ENCODE measurements around the gene ZNF681.
"Not testable (repeated sequence)": the region's sequence is repeated elsewhere in the genome, so short reads cannot be mapped to it uniquely, and the experiment has no call there.

ZNF681 gene

DNA sequence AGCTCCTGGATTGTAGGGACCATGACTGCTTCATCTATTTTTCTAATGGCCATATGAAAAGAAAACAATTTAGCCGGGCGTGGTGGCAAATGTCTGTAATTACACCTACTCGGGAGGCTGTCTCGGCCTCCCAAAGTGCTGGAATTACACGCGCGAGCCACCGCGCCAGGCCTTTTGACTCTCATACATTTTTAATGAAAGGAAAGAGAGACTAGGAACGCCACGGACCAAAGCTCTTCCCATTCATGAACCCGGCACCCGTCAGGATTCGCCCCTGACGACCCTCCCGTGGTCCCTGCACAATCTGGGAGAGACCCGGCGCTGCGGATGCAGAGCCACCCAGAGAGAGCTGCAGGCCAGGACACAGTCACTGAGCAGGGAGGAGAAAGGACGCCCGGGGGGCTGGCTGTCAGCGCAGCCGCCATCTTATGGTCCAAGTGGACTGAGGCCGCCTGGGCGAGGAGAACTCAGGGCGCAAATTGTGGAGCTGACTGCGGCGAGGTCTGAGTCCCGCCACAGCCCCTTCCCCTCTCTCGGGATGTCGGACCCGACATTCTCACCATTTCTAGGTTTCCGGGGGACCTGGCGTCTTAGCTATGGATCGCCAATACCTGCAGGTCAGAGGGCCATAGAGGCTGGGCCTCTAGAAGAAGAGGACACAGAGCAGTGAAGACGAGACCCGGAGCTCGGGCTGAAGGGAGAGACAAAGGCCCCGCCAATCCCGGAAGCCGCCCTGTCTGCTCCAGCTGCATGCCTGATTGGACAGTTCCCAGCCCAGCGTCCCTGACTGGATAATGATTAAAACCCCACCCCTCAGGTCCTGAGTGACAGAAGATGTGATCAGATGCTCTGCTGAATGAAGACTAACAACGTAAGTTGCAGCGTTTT is at the start of gene ZNF681:
ZNF681 (minus strand) TSS at position 705 of the 888 bp plus-strand sequence; CDS start at position 563, 142 bp downstream.
- DNase-seq = peak; percentile 95

GRCh38 chr19:23804676-23805075 is 46.0 kb upstream of the ZNF681 start:
- no peak for DNase-seq

- no peak for DNase-seq
Observed at GRCh38 chr19:23802290-23802689, 43.6 kb upstream of the ZNF681 start.

- no peak for DNase-seq
Observed at GRCh38 chr19:23801803-23802202, 43.1 kb upstream of the ZNF681 start.

DNA sequence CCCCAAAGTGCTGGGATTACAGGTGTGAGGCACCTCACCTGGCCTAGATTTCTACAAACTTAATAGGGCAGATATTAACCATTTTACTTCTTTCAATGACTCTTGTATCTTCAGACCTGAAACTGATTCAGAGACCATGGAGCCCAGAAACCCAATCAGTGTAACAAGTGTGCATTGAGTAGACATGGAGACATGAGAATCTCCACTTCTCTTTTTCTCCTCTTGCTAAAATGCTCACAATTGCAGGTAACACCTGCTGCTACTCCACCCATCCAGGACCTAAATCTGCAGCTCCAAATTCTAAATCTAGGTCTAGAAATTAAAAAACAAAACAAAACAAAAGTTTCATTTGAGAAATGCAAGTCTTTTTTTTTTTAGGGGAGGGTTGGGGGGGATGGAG is 42.2 kb upstream of the ZNF681 start:
- no peak for DNase-seq

DNA sequence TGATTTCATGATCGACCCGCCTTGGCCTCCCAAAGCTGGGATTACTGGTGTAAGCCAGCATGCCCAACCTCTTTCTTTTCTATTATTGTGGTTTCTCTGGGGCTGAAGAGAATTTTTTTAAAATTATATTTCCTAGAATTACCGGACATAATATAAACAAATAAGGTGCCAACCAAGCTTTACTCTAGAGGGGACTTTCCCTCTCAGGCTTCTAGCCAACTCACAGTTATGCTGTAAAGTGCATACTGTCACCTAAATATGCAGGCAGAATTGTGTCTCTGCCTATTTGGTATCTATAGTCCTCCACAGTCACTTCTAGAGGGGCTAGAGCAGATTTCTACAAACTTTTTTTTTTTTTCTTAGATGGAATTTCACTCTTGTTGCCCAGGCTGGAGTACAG is 41.6 kb upstream of the ZNF681 start:
- no peak for DNase-seq

GRCh38 chr19:23799321-23799720 is 40.6 kb upstream of the ZNF681 start:
- no peak for DNase-seq

DNA sequence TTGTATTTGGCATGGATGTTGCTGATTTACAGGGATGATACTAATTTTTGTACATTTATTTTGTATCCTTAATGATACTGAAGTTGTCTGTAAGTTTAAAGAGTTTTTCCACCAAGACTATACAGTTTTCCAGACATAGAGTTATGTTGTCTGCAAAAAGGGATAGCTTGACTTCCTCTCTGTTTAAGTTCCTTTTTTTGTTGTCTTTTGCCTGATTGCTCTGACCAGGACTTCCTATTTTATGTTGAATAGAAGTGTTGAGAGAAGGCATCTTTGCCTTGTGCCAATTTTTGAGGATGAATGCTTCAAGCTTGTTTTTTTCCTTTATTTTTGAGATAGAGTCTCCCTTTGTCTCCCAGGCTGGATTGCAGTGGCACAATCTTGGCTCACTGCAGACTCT is 36.8 kb upstream of the ZNF681 start:
- DNase-seq = peak; percentile 22

GRCh38 chr19:23792784-23793183 is 34.1 kb upstream of the ZNF681 start:
- no peak for DNase-seq

- no peak for DNase-seq
Observed at GRCh38 chr19:23790641-23791488, 32.2 kb upstream of the ZNF681 start.

DNA sequence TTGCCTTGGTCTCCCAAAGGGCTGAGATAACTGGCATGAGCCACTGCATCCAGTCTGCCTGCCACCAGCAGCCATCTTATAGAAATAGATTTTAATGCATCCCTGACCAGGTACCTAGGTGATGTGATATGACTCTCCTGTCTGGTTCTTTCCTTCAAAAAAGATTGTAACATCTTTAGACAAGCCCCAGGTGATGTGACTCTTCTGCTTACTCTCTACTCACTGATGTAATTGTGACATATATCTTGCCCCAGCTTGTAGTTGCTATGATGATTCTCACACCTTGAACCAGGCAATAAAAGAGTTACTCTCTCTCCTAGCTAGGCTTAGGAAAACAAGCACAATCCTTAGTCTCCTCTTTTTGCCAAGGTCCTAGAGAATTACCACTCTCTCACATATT is 30.6 kb upstream of the ZNF681 start:
- DNase-seq = no peak

DNA sequence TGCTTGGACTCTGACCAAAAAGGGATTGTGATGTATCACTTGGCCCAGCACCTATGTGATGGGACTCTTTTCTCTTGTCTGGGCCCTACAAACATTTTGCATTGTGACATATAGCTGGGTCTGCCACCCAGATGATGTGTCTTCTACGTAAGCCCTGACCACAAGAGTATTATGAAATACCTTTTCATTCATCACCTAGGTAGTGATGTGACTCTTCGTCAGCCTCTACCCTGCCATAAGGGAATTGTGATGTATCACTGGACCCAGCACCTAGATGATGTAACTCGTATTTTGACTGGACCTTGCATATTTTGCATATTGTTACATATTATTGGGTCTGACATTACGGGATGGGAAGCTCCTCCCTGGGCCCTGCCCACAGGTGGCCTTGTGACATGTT is 29.7 kb upstream of the ZNF681 start:
- no peak for DNase-seq

GRCh38 chr19:23787106-23787505 is 28.4 kb upstream of the ZNF681 start:
- DNase-seq = no peak

DNA sequence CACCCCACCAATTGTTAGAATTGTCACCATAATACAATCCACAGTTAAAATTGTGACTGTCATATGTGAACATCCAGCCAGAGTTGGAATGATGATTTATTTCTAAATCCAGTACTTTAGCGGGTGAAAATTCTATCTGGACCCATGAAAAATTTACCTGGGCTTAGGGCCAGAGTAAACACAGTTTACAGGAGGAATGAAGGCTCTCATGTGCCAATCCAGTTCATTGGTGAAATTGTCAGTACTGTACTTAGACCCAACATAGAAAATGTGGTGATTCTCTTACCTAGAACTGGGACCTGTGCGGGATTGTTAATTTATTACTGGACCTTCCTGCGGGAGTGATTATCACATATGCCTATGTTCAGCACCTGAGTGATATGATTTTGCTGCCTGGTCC is 27.3 kb upstream of the ZNF681 start:
- no peak for DNase-seq

- DNase-seq = no peak
Observed at GRCh38 chr19:23784274-23784673, 25.6 kb upstream of the ZNF681 start.

GRCh38 chr19:23783636-23784035 is 24.9 kb upstream of the ZNF681 start:
- DNase-seq = no peak

GRCh38 chr19:23779645-23780044 is 21.0 kb upstream of the ZNF681 start:
- DNase-seq = no peak

DNA sequence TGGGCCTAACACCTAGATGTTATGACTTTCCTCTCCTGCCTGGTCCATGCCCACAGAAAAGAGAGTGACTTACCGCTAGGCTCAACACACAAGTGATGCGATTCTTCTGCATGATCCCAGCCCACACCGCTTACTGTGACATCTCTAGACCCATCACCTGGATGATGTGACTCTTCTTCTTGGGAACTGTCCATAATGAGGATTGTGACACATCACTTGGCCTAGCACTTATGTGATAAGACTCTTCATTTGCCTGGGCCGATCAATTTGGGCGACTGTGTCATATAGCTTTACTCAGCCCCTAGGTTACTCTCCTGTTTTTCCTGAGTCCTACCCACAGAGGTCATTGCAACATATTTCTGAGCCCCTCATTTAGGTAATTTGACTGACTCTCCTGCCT is 19.9 kb upstream of the ZNF681 start:
- no peak for DNase-seq

GRCh38 chr19:23778036-23778435 is 19.3 kb upstream of the ZNF681 start:
- not testable (repeated sequence) for DNase-seq

DNA sequence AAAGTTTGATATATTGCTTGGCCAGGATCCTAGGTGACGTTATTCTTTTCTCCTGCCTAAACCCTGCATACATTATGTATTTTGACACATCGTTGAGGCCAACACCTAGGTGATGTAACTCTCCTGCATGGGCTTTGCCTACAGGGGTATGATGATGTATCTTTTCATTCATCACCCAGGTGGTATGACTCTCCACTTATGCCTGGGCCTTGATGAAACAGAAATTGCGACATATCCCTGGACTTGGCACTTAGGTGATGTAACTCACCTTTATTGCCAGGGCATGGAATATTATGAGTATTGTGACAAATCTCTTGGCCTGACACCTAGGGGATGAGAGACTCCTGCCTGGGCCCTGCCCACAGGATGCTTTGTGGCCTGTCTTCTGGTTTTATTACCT is 18.5 kb upstream of the ZNF681 start:
- DNase-seq = no peak

- DNase-seq = no peak
Observed at GRCh38 chr19:23776507-23777205, 18.0 kb upstream of the ZNF681 start.

DNA sequence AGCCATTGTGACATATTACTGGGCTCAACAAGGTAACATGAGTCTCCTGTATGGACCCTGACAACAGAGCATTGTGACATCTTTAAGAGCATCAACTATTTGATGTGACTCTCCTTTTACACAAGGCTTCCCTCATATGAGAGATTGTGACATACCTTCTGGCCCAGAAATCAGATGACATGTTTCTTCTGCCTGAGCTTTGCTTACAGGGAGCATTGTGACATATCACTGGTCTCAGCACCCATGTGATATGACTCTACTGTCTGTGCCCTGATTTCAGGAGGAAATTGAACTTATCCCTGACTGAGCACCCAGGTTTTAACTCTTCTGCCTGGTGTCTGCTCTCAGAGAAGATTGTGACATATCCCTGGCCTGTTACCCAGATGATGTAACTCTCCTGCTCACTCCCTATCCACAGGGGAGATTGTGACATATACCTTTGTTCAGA is 15.9 kb upstream of the ZNF681 start:
- DNase-seq = peak; percentile 23

- DNase-seq = no peak
Observed at GRCh38 chr19:23774106-23774505, 15.4 kb upstream of the ZNF681 start.
